HG02571 (cell line): Measurements from ENCODE around the gene CMAS.
"Not testable (repeated sequence)": the region's sequence is repeated elsewhere in the genome, so short reads cannot be mapped to it uniquely, and the experiment has no call there.

Experiments
- ATAC-seq: cut with Tn5 transposase; IDR thresholded peaks from one replicate; pipeline ENCODE4 v1.9.1; 2021; ENCODE audit warnings: mild to moderate bottlenecking, moderate library complexity; ENCODE audit not compliant: unreplicated experiment

CMAS gene

DNA sequence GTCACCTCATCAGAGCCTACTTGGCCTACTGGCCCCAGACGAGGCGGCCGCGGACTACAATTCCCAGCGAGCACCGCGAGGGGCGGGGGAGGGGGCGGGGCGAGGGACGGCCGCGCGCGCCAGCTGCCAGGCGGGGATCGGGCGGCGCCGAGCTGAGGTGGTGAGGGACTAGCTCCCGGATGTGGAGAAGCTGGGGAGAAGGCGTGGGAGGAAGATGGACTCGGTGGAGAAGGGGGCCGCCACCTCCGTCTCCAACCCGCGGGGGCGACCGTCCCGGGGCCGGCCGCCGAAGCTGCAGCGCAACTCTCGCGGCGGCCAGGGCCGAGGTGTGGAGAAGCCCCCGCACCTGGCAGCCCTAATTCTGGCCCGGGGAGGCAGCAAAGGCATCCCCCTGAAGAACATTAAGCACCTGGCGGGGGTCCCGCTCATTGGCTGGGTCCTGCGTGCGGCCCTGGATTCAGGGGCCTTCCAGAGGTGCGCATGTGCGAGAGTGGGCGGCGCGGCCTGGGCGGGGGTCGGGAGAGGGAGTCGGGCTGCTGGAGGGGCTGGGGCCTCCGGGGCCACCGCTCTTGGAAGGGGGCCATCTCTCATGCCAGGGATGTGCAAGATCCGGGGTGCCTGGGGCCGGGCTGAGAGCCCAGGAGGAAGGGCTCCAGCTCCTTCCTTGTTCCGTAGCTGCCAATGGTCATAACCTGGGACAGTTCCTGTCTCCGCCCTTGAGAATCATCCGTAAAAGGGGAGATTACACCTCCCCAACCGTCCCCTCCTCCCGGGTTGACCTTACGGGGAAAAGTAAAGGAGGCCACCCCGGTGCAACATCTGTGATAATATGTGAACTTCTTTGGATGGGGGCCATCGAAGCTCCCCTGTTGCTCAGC is at the start of gene CMAS:
Gene CMAS (plus strand): TSS at position 129 of the 878 bp plus-strand sequence. CDS start 86 bp downstream, at position 215.
- peak; percentile 92 for ATAC-seq

DNA sequence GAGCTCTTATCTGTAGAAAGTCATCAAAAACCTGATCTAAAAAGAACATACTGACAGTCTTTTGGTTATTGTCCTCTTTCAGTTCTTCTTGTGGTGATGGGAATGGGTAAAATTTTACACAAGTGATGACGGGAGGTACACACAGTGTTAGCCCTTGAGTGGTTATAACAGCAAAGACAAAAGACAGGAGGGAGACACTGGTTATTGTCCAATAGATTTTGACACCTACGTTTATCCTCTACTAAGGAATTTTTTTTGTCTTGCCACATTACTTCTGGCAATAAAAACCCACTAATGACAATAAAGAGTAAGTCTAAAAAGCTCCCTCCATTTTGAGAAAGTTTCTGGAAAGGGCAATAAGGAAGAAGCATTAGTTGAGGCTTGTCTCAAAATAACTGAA is 47.7 kb upstream of the CMAS start:
- ATAC-seq = no peak

- no peak for ATAC-seq
Measured at GRCh38 chr12:21998782-21999181, 47.2 kb upstream of the CMAS start.

GRCh38 chr12:22002430-22002829 is 43.6 kb upstream of the CMAS start:
- ATAC-seq = no peak

- not testable (repeated sequence) for ATAC-seq
Measured at GRCh38 chr12:22007794-22008193, 38.2 kb upstream of the CMAS start.

GRCh38 chr12:22008196-22008595 is 37.8 kb upstream of the CMAS start:
- ATAC-seq = no peak

- ATAC-seq = no peak
Measured at GRCh38 chr12:22014041-22014782, 31.8 kb upstream of the CMAS start.

DNA sequence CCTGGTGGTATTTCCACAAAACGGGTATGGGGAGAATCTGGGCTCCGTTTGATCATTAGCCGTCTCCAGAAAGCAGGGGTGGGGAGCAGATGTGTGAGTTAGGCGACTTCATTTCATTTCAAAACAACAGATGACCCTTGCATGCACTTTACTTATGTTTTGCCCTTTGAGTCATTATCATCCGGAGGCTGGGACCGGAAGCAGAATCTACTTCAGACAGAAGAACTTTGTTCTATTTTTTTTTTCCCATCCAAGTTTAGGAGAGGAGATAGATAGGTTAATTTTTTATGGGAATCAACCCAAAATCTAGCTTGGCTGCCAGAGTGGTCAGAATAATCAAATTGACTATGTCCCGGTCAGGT is 31.3 kb upstream of the CMAS start:
- no peak for ATAC-seq

GRCh38 chr12:22016982-22017381 is 29.0 kb upstream of the CMAS start:
- ATAC-seq = no peak

GRCh38 chr12:22018860-22019259 is 27.2 kb upstream of the CMAS start:
- ATAC-seq = no peak

DNA sequence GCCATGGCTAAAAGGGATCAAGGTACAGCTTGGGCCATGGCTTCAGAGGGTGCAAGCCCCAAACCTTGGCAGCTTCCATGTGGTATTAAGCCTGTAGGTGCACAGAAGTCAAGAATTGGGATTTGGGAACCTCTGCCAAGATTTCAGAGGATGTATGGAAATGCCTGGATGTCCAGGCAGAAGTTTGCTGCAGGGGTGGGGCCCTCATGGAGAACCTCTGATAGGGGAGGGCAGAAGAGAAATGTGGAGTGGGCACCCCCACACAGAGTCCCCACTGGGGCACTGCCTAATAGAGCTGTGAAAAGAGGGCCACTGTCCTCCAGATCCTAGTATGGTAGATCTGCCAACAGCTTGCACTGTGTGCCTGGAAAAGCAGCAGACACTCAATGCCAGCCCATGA is 22.5 kb upstream of the CMAS start:
- not testable (repeated sequence) for ATAC-seq

DNA sequence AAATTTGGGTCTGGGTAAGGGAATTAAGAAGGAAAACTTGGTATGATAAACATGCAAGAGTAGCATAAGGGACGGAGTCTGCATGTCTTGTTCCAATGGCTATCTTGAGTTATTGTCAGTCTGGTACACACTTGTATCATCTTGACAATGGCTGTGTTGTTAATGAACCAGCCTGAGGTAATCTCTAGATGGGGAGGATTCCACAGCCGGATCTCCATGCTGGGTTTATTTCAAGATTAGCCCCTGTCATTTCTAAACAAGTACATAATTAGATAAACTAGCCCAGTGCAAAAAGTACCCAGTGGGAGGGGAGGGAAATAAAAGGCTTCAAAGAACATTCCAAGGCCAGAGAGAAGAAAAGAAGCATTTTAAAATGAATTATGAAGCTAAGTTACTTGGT is 16.5 kb upstream of the CMAS start:
- ATAC-seq = no peak

DNA sequence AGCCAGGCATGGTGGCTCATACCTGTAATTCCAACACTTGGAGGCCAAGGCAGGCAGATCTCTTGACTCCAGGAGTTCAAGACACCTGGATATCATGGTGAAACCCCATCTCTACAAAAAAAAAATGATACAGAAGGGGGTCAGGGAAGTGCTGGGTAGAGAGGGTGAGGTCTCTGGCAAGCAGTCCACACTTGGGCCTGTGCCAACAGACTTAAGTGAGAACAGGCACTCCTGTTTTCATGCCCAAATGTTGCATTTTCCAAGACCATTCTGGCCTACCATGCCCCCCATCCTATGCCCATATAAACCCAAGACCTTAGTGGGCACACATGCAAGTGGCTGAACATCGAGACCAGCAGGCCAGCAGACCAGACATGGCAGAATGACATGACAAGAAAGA is 16.0 kb upstream of the CMAS start:
- no peak for ATAC-seq

DNA sequence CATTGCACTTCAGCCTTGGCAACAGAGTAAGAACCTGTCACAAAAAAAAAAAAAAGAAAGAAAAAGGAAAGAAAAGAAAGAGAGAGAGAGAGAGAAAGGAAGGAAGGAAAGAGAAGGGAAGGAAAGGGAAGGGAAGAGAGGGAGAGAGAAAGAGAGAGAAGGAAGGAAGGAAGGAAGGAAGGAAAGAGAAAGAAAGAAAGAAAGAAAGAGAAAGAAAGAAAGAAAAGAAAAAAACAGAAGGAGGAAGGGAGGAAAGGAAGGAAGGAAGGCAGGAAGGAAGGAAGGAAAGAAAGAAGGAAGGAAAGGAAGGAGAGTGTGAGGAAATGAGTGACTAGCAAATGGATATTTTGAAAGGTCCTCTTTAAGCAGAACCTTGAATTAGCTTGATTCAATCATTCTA is 13.3 kb upstream of the CMAS start:
- ATAC-seq = no peak

GRCh38 chr12:22034709-22035506 is 11.1 kb upstream of the CMAS start:
- no peak for ATAC-seq

DNA sequence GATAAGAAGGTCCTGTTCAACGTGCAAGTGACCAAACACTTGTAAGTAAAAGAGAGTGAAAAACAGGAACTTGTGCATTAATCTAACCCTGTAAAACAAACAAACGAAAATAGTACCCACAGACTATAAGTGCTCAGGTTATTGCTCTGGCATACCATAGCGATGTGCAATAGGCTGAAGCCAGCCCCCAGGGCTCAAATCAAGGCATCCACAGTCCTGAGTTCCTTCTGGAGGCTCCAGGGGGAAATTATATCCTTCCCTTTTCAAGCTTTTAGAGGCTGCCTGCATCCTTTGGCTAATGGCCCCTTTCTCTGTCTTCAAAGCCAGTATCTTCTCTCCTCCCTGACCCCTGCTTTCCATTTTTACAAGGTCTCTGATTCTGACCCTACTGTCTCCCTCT is 8.1 kb upstream of the CMAS start:
- ATAC-seq = no peak

GRCh38 chr12:22038734-22039133 is 7.3 kb upstream of the CMAS start:
- ATAC-seq = no peak

DNA sequence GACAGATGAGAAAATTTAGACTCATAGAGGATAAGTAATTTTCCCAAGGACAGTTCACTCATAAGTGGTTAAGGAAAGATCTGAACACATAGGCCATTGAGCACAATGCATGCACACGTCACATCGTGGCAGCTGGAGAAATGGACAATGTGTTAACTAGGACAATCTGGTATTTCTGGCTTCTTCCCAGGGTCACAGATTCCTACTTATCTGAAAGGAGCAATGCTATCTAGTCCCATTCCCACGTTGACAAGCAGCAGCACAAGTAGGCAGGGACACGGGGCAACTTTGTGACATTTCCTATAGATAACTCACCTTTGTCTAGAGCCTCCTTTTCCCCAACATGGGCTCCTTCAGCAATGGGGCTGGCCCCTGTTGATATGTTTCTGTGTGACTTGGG is 6.7 kb upstream of the CMAS start:
- no peak for ATAC-seq

- ATAC-seq = no peak
Measured at GRCh38 chr12:22042976-22043669, 2.9 kb upstream of the CMAS start.

DNA sequence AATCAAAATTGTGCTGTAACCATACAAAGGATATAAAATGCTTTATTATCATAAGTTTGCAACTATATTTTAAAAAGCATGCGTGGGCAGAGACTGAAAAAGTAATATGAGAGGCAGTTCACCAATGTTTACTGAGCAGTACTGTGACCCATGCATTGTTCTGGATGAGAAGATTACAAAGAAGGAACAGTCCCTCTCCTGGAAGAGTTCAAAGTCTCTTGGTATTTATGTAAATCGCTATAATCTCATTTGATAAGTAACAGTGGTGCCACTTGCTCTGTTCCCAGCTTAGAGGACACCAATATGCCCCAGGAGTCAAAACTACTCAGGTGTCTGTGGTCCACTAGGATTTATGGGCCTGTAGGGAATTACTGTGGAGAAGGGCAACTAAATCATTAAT is 2.1 kb upstream of the CMAS start:
- no peak for ATAC-seq

DNA sequence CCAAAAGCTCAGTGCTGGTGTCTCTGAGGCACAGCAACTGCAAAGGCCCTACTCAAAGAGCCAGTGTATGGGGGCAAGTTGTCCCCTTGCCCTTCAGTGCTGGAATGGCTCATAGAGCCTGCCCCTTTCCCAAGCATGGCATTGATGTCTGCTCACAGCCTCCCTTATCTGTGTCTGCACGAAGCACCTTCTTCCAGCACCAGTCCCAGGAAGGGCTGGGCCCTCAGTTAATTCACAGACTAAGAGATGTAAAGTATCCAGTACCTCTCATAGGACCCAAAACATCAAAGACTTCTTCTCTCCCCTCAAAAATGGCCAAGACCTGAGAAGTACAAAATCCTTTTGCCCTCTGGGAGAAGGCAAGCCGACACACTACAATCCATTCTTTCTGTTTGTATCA is 1.6 kb upstream of the CMAS start:
- no peak for ATAC-seq
